Measurements from ENCODE around the gene DOCK2.
A peak's percentile ranks its signal among the peaks of the same experiment; 100 is the strongest.

Gene DOCK2

DNA sequence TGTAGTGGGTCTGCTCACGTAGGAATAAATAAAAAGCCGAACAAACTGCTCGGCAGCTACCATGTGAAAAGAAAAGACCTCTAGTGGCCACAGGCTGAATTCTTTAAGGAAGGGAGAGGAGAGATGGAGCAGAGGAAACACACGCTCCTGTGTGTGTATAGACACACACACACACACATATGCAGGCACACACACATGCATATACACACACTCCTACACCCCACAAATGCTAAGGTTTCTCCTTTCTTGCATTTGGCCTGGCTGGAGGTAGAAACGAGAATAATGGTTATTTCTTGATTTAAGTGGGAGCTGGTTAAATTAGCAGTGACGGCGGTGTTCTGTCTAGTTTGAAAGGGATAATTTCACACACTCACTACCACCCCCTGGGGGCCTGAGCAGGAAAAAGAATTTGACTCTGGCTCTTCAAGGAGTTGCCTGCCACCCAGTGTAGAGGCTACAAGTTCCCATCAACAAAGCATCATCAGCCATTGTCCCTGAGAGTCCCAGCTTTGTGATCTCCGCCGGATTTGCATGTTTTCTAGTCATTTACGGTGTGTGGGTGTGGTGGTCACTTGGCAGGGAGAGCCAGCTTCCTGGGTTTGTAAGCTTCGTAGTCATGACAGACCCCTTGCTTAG lies 343.5 kb downstream of the DOCK2 start, which contains the start of gene INSYN2B:
TSS of gene INSYN2B (minus strand) at position 78 of the 636 bp plus-strand sequence. CDS start 96,597 bp downstream, outside the sequence.
- H3K27me3 ChIP-seq (replicated peaks; ENCODE audit: insufficient read depth, low read length), result no peaks in the 10 kb centered on the region
- H3K4me1 ChIP-seq (ENCODE audit: low read length), result no peaks in the 10 kb centered on the region
- H3K4me2 ChIP-seq (ENCODE audit: low read depth, low read length), result no peak within 1 kb of the TSS
- TF ChIP-seq EZH2phosphoT487 (IDR thresholded peaks at IDR 0.05; ENCODE audit: low read length) (no peak), EZH2 (optimal IDR thresholded peaks at IDR 0.05; ENCODE audit: low read depth, low read length) (no peak)
- TF ChIP-seq, protein P1, sequence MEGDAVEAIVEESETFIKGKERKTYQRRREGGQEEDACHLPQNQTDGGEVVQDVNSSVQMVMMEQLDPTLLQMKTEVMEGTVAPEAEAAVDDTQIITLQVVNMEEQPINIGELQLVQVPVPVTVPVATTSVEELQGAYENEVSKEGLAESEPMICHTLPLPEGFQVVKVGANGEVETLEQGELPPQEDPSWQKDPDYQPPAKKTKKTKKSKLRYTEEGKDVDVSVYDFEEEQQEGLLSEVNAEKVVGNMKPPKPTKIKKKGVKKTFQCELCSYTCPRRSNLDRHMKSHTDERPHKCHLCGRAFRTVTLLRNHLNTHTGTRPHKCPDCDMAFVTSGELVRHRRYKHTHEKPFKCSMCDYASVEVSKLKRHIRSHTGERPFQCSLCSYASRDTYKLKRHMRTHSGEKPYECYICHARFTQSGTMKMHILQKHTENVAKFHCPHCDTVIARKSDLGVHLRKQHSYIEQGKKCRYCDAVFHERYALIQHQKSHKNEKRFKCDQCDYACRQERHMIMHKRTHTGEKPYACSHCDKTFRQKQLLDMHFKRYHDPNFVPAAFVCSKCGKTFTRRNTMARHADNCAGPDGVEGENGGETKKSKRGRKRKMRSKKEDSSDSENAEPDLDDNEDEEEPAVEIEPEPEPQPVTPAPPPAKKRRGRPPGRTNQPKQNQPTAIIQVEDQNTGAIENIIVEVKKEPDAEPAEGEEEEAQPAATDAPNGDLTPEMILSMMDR (IDR thresholded peaks at IDR 0.05; ENCODE audit: low read length), result peak; percentile 40
- H3F3A ChIP-seq (ENCODE audit: insufficient read depth, low read length), result no peaks in the 10 kb centered on the region
- H3K9ac ChIP-seq (ENCODE audit: low read length), result no peak within 1 kb of the TSS
- no peaks in the 10 kb centered on the region for H3K9me2 ChIP-seq (replicated peaks; ENCODE audit: insufficient read depth, low read length)
- no peaks in the 10 kb centered on the region for H4K20me1 ChIP-seq (ENCODE audit: insufficient read depth, low read length)
- H3K79me2 ChIP-seq (ENCODE audit: low read length), result no peaks in the 10 kb centered on the region
- no peak within 1 kb of the TSS for H3K27ac ChIP-seq (ENCODE audit: low read length)
- no peaks in the 10 kb centered on the region for H3K9me3 ChIP-seq (replicated peaks; ENCODE audit: insufficient read depth, low read length)
- DNase-seq, result peak; percentile 19
- H3K4me3 ChIP-seq (ENCODE audit: low read length), result no peak within 1 kb of the TSS
- no peaks in the 10 kb centered on the region for H3K36me3 ChIP-seq (replicated peaks; ENCODE audit: insufficient read depth, low read length)
- H2AFZ ChIP-seq (ENCODE audit: low read length), result no peak within 1 kb of the TSS

DNA sequence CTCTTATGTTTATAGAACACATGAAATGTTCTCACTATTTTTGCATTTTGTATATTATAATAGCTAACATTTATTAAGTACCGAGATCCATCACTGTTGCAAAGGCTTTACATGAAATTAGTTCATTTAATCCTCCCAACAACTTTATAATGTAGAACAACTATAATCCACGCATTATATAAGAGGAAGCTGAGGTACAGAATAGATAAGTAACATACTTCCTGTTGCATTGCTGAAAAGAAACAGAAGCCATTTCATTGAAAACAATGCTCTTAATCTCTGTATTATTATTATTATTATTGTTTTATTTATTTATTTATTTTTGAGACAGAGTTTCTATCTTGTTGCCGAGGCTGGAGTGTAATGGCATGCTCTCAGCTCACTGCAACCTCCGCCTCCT lies 351.1 kb downstream of the DOCK2 start:
- Histone ChIP-seq H3K4me2 (ENCODE audit: low read depth, low read length) (no peak overlapping the region), H3K9me3 (replicated peaks; ENCODE audit: insufficient read depth, low read length) (no peaks in the 10 kb centered on the region), H3K36me3 (replicated peaks; ENCODE audit: insufficient read depth, low read length) (no peaks in the 10 kb centered on the region), H3K4me1 (ENCODE audit: low read length) (no peaks in the 10 kb centered on the region), H3K9me2 (replicated peaks; ENCODE audit: insufficient read depth, low read length) (no peaks in the 10 kb centered on the region), H3K4me3 (ENCODE audit: low read length) (no peak overlapping the region), H4K20me1 (ENCODE audit: insufficient read depth, low read length) (no peaks in the 10 kb centered on the region), H3K79me2 (ENCODE audit: low read length) (no peaks in the 10 kb centered on the region), H3K27me3 (replicated peaks; ENCODE audit: insufficient read depth, low read length) (no peaks in the 10 kb centered on the region), H2AFZ (ENCODE audit: low read length) (no peak overlapping the region), H3K27ac (ENCODE audit: low read length) (no peak overlapping the region), H3K9ac (ENCODE audit: low read length) (no peak overlapping the region), H3F3A (ENCODE audit: insufficient read depth, low read length) (no peaks in the 10 kb centered on the region)
- DNase-seq, result no peak
- TF ChIP-seq, protein P1 (IDR thresholded peaks at IDR 0.05; ENCODE audit: low read length), result no peak
- no peak for TF ChIP-seq EZH2phosphoT487 (IDR thresholded peaks at IDR 0.05; ENCODE audit: low read length)
- no peak for TF ChIP-seq EZH2 (optimal IDR thresholded peaks at IDR 0.05; ENCODE audit: low read depth, low read length)

DNA sequence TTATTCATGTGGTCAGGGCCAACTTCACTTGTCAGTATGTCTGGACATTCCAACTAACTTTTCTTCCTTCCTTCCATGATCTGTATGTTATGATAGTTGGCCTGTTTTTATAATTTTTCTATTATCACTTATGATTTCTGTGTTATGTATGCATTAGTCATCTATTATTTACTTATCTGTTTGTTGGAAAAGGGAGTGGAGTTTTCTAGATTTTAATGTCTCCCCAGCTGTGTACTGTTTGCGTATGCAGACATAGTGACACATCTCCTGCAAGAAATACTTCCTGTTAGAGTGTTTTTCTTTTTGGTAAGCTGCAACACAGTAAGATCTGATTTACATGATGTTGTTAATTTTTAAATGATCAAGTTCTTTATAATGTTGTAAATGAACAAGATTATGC lies 351.9 kb downstream of the DOCK2 start:
- H3K36me3 ChIP-seq (replicated peaks; ENCODE audit: insufficient read depth, low read length), result no peaks in the 10 kb centered on the region
- no peaks in the 10 kb centered on the region for H3K9me2 ChIP-seq (replicated peaks; ENCODE audit: insufficient read depth, low read length)
- no peak overlapping the region for H3K9ac ChIP-seq (ENCODE audit: low read length)
- no peaks in the 10 kb centered on the region for H3K79me2 ChIP-seq (ENCODE audit: low read length)
- no peak overlapping the region for H3K27ac ChIP-seq (ENCODE audit: low read length)
- H2AFZ ChIP-seq (ENCODE audit: low read length), result no peak overlapping the region
- H3K4me1 ChIP-seq (ENCODE audit: low read length), result no peaks in the 10 kb centered on the region
- H3F3A ChIP-seq (ENCODE audit: insufficient read depth, low read length), result no peaks in the 10 kb centered on the region
- H3K27me3 ChIP-seq (replicated peaks; ENCODE audit: insufficient read depth, low read length), result no peaks in the 10 kb centered on the region
- H3K4me3 ChIP-seq (ENCODE audit: low read length), result no peak overlapping the region
- no peak for DNase-seq
- TF ChIP-seq, protein P1 (IDR thresholded peaks at IDR 0.05; ENCODE audit: low read length), result no peak
- no peak for TF ChIP-seq EZH2phosphoT487 (IDR thresholded peaks at IDR 0.05; ENCODE audit: low read length)
- TF ChIP-seq EZH2 (optimal IDR thresholded peaks at IDR 0.05; ENCODE audit: low read depth, low read length), result no peak
- no peaks in the 10 kb centered on the region for H3K9me3 ChIP-seq (replicated peaks; ENCODE audit: insufficient read depth, low read length)
- H4K20me1 ChIP-seq (ENCODE audit: insufficient read depth, low read length), result no peaks in the 10 kb centered on the region
- no peak overlapping the region for H3K4me2 ChIP-seq (ENCODE audit: low read depth, low read length)

All from MM.1S (cell line).